ENCODE results near the gene INSIG1. TPM values are rescaled to one million over a fixed set of nuclear protein-coding genes. Genes with fewer than 3 reads are reported as not detected.

INSIG1 gene
- total RNA-seq, 1 donor from 2014 or later: 55.7 TPM

- Histone ChIP-seq H3K9me3 (ENCODE audit: insufficient read depth, low read depth, low read length) (no peaks in the 10 kb centered on the region), H2AFZ (ENCODE audit: low read depth, low read length) (no peak overlapping the region), H3K9ac (ENCODE audit: low read length) (no peak overlapping the region), H3K27me3 (ENCODE audit: insufficient read depth, low read length) (peaks cover 3% of the 10 kb centered on the region), H3K4me3 (ENCODE audit: insufficient read depth, low read depth, low read length) (no peak overlapping the region), H3K4me2 (ENCODE audit: low read length) (no peak overlapping the region), H3K27ac (ENCODE audit: low read depth, low read length) (no peak overlapping the region), H3K4me1 (ENCODE audit: insufficient read depth, low read length) (no peaks in the 10 kb centered on the region), H4K20me1 (ENCODE audit: insufficient read depth, low read length) (no peaks in the 10 kb centered on the region), H3K79me2 (ENCODE audit: insufficient read depth, low read length) (no peaks in the 10 kb centered on the region), H3K36me3 (ENCODE audit: insufficient read depth, low read length) (no peaks in the 10 kb centered on the region)
- FAIRE-seq: no peak
- peaks cover 8% of the 10 kb centered on the region for H3K9me3 Mint-ChIP-seq (ENCODE audit: unreplicated experiment)
- H3K4me3 Mint-ChIP-seq (ENCODE audit: unreplicated experiment): no peak overlapping the region
- DNase-seq (ENCODE audit: low read depth): no peak
- H3K27ac Mint-ChIP-seq (ENCODE audit: unreplicated experiment): no peak overlapping the region
- peaks cover 31% of the 10 kb centered on the region for H3K27me3 Mint-ChIP-seq (ENCODE audit: low read depth, unreplicated experiment)
- peaks cover 3% of the 10 kb centered on the region for H3K4me1 Mint-ChIP-seq (ENCODE audit: low read depth, unreplicated experiment)
- TF ChIP-seq EZH2 (IDR thresholded peaks at IDR 0.05; ENCODE audit: insufficient read depth, low read length): no peak
- TF ChIP-seq, protein P1, sequence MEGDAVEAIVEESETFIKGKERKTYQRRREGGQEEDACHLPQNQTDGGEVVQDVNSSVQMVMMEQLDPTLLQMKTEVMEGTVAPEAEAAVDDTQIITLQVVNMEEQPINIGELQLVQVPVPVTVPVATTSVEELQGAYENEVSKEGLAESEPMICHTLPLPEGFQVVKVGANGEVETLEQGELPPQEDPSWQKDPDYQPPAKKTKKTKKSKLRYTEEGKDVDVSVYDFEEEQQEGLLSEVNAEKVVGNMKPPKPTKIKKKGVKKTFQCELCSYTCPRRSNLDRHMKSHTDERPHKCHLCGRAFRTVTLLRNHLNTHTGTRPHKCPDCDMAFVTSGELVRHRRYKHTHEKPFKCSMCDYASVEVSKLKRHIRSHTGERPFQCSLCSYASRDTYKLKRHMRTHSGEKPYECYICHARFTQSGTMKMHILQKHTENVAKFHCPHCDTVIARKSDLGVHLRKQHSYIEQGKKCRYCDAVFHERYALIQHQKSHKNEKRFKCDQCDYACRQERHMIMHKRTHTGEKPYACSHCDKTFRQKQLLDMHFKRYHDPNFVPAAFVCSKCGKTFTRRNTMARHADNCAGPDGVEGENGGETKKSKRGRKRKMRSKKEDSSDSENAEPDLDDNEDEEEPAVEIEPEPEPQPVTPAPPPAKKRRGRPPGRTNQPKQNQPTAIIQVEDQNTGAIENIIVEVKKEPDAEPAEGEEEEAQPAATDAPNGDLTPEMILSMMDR (IDR thresholded peaks at IDR 0.05; ENCODE audit: insufficient read depth, low read depth, low read length): no peak
- H3K36me3 Mint-ChIP-seq (ENCODE audit: low read depth, unreplicated experiment): no peaks in the 10 kb centered on the region
Observed at GRCh38 chr7:155338632-155339320, 41.1 kb downstream of the INSIG1 start.

DNA sequence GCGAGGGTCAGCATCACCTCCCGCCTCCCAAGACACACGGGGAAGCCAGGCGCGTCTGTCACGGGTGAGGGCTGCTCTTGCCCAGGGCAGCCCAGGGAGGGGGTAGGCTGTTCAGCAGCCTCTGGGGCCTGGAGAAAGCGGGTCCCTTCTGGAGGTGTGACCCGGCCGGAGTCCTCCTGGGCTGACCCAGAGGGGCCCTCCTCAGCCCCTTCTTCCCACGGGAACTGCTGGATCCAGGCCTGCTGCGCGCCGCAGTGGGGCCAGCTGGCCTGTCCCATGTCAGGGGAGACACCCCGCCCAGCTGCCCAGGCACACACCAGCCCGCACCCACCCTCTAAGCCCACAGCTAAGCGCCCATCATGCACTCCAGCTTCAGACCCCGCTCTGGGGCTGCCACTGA is 41.8 kb downstream of the INSIG1 start:
- no peaks in the 10 kb centered on the region for H3K36me3 ChIP-seq (ENCODE audit: insufficient read depth, low read length)
- no peak overlapping the region for H3K27ac ChIP-seq (ENCODE audit: low read depth, low read length)
- H3K9ac ChIP-seq (ENCODE audit: low read length): no peak overlapping the region
- H4K20me1 ChIP-seq (ENCODE audit: insufficient read depth, low read length): no peaks in the 10 kb centered on the region
- TF ChIP-seq EZH2 (IDR thresholded peaks at IDR 0.05; ENCODE audit: insufficient read depth, low read length): no peak
- TF ChIP-seq, protein P1 (IDR thresholded peaks at IDR 0.05; ENCODE audit: insufficient read depth, low read depth, low read length): no peak
- no peaks in the 10 kb centered on the region for H3K79me2 ChIP-seq (ENCODE audit: insufficient read depth, low read length)
- H3K27me3 Mint-ChIP-seq (ENCODE audit: low read depth, unreplicated experiment): peaks cover 31% of the 10 kb centered on the region
- DNase-seq (ENCODE audit: low read depth): no peak
- no peaks in the 10 kb centered on the region for H3K9me3 ChIP-seq (ENCODE audit: insufficient read depth, low read depth, low read length)
- H3K27me3 ChIP-seq (ENCODE audit: insufficient read depth, low read length): peaks cover 3% of the 10 kb centered on the region
- H3K4me1 Mint-ChIP-seq (ENCODE audit: low read depth, unreplicated experiment): peaks cover 3% of the 10 kb centered on the region
- H3K9me3 Mint-ChIP-seq (ENCODE audit: unreplicated experiment): peaks cover 8% of the 10 kb centered on the region
- no peak overlapping the region for H3K27ac Mint-ChIP-seq (ENCODE audit: unreplicated experiment)
- H3K4me2 ChIP-seq (ENCODE audit: low read length): no peak overlapping the region
- H3K36me3 Mint-ChIP-seq (ENCODE audit: low read depth, unreplicated experiment): no peaks in the 10 kb centered on the region
- H2AFZ ChIP-seq (ENCODE audit: low read depth, low read length): no peak overlapping the region
- H3K4me3 Mint-ChIP-seq (ENCODE audit: unreplicated experiment): no peak overlapping the region
- H3K4me3 ChIP-seq (ENCODE audit: insufficient read depth, low read depth, low read length): no peak overlapping the region
- H3K4me1 ChIP-seq (ENCODE audit: insufficient read depth, low read length): no peaks in the 10 kb centered on the region
- no peak for FAIRE-seq

DNA sequence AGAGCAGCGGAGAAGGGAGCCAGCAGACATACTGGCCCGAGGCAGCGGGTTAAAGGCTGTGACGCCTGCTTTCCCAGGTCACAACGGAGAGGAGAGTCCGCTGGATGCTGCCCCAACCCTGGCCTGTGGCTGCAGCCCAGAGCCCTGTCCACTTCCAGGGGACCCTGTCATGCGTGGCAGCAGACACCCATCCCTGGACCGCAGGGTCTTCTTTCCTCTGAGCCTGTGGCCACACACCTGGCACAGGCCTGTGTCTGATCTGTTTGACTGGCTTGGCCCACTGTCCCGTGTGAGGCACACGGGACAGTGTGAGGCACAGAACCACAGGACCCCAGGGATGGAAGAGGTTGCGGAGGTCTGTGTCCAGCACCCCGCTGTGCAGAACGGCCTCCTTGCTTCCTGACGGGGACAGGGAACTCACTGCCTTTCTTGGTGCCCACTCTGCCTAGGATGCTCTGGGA is 42.4 kb downstream of the INSIG1 start:
- Histone ChIP-seq H3K27ac (ENCODE audit: low read depth, low read length) (no peak overlapping the region), H3K79me2 (ENCODE audit: insufficient read depth, low read length) (no peaks in the 10 kb centered on the region), H3K4me1 (ENCODE audit: insufficient read depth, low read length) (no peaks in the 10 kb centered on the region), H3K9me3 (ENCODE audit: insufficient read depth, low read depth, low read length) (no peaks in the 10 kb centered on the region), H2AFZ (ENCODE audit: low read depth, low read length) (no peak overlapping the region), H3K36me3 (ENCODE audit: insufficient read depth, low read length) (no peaks in the 10 kb centered on the region), H3K27me3 (ENCODE audit: insufficient read depth, low read length) (peaks cover 3% of the 10 kb centered on the region), H4K20me1 (ENCODE audit: insufficient read depth, low read length) (no peaks in the 10 kb centered on the region), H3K4me2 (ENCODE audit: low read length) (no peak overlapping the region), H3K4me3 (ENCODE audit: insufficient read depth, low read depth, low read length) (no peak overlapping the region), H3K9ac (ENCODE audit: low read length) (no peak overlapping the region)
- Mint-ChIP-seq H3K36me3 (ENCODE audit: low read depth, unreplicated experiment) (no peaks in the 10 kb centered on the region), H3K4me3 (ENCODE audit: unreplicated experiment) (no peak overlapping the region), H3K9me3 (ENCODE audit: unreplicated experiment) (peaks cover 8% of the 10 kb centered on the region), H3K4me1 (ENCODE audit: low read depth, unreplicated experiment) (peaks cover 3% of the 10 kb centered on the region), H3K27me3 (ENCODE audit: low read depth, unreplicated experiment) (peaks cover 33% of the 10 kb centered on the region), H3K27ac (ENCODE audit: unreplicated experiment) (no peak overlapping the region)
- no peak for FAIRE-seq
- DNase-seq (ENCODE audit: low read depth): no peak
- TF ChIP-seq EZH2 (IDR thresholded peaks at IDR 0.05; ENCODE audit: insufficient read depth, low read length): no peak
- TF ChIP-seq, protein P1 (IDR thresholded peaks at IDR 0.05; ENCODE audit: insufficient read depth, low read depth, low read length): no peak

All from astrocyte (in vitro differentiated cells and primary cell).